ENCODE measurements around the gene TTC7B. TPM values are rescaled to one million over a fixed set of nuclear protein-coding genes. Genes with fewer than 3 reads are reported as not detected.
A peak's percentile ranks its signal among the peaks of the same experiment; 100 is the strongest.

The TTC7B gene
- total and polyA plus RNA-seq, 9 of the 15 experiments (the other 6 are each of a cell fraction or from before 2014, with no cell fraction given): 2.2 to 77.2 (median 36.7) TPM

DNA sequence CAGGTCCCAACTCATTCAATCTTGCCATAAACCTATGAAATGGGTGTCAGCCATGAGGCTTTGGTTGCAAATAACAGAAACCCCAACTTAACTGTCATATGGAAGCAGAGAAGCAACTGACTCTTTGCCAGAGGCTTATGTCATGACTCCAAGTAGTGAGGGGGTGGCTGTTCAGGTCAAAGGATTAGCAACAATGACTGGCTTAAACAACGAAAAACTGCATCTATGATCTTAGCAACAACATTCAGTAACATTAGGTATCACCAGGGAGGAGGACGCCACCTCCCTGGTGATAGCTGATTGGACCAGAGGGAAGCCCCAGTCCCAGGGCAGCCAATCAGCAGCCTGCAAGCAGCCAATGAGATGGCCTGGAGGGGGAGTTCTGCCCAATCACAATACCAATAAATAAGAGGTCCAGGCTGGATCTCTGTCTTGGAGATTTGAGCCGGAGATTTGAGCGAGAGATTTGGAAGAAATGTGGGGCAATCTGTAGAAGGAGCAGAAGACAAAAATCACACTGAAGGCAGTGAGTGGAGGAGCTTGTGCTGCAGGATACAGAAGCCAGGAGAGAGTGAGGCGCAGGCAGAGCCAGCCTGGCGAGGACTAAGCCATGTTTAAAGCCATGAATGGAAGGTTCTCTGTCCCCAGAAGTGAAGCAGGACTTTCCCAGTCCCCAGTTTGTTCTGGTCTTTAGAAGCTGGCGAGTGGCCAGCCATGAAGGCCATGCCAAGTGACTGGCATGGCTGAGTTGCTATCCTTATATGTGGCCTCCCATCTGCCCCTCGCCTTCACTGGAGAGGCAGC lies 326.1 kb downstream of the TTC7B start (continued):
- TF ChIP-seq ZC3H11A (IDR thresholded peaks at IDR 0.05; ENCODE audit: low read depth, low read length) (no peak), ASH1L (IDR thresholded peaks at IDR 0.05; ENCODE audit: borderline replicate concordance, low read depth, partially characterized antibody) (peak; percentile 44), HDAC6 (IDR thresholded peaks at IDR 0.05; ENCODE audit: low read depth, low read length) (no peak)

DNA sequence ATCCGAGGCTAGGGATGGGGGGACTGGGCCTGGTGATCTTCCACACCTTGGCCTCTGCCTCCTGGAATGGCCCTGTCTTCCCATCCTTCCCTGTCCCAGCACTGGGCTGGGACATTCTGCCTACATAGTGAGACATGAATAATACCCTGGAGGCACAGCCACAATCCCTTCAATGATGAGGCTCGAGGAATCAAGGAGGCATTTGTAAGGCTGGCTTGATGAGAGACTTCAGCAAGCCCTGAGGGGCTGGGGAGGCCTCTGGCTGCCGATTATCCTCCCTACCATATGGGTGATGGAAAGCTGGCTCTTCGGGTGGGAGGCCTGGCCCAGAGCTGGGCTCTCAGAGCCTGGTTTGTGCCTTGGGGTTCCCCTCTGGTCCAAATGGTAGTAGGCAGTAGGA lies 326.9 kb downstream of the TTC7B start:
- ChIA-PET POLR2A (interaction anchor here (1.0 kb wide), 1 partner anchor 10 kb away, joined by 3 read pairs; no protein-coding TSS in a partner anchor), CTCF (ENCODE audit: low intra/inter-chr PET ratio) (no interaction called here)
- Histone ChIP-seq H3K27me3 (ENCODE audit: control insufficient read depth in 2 of 2, insufficient read depth in 2 of 2, low read length in 2 of 2) (peaks cover 0 to 12% of the 10 kb centered on the region in 2 experiments; a peak in 3 of 5 replicates), H3K27ac (ENCODE audit: extremely low read depth, low read depth, low read length) (no peak overlapping the region), H3K4me3 (no peak overlapping the region), H3K9me1 (ENCODE audit: control insufficient read depth, insufficient read depth, low read length) (no peaks in the 10 kb centered on the region), H3K4me2 (ENCODE audit: insufficient read depth, low read length) (no peak overlapping the region), H3K9ac (ENCODE audit: insufficient read depth in 1 of 2, low read depth in 2 of 2, low read length in 2 of 2) (no peak overlapping the region), H3K36me3 (ENCODE audit: control insufficient read depth, insufficient read depth, low read length) (no peaks in the 10 kb centered on the region), H3K4me1 (replicated peaks in 1 of 2; ENCODE audit: control insufficient read depth in 2 of 2, insufficient read depth in 2 of 2, low read length in 2 of 2) (no peaks in the 10 kb centered on the region), H4K20me1 (replicated peaks; ENCODE audit: control insufficient read depth, insufficient read depth, low read length) (no peaks in the 10 kb centered on the region), H3K79me2 (ENCODE audit: control insufficient read depth, insufficient read depth, low read length) (no peaks in the 10 kb centered on the region), H2AFZ (ENCODE audit: low read depth, low read length) (no peak overlapping the region), H3K9me3 (replicated peaks; ENCODE audit: control insufficient read depth, insufficient read depth, low read depth, low read length) (no peaks in the 10 kb centered on the region)
- in situ Hi-C loops (cut with MboI): no loop called here
- TF ChIP-seq NR2F6 (CRISPR knock-in tag; IDR thresholded peaks at IDR 0.05) (no peak), DDX20 (tag; IDR thresholded peaks at IDR 0.05; ENCODE audit: low read depth) (no peak), ZBTB8A (IDR thresholded peaks at IDR 0.05; ENCODE audit: partially characterized antibody) (no peak), SMARCB1 (IDR thresholded peaks at IDR 0.05; ENCODE audit: insufficient read length, low read depth) (no peak), PML (IDR thresholded peaks at IDR 0.05; ENCODE audit: low read length) (no peak), ZNF75A (CRISPR knock-in tag; IDR thresholded peaks at IDR 0.05) (no peak), PURB (CRISPR knock-in tag; IDR thresholded peaks at IDR 0.05; ENCODE audit: low read depth) (no peak), MAFK (IDR thresholded peaks at IDR 0.05; ENCODE audit: low read length) (no peak), EP300 (IDR thresholded peaks at IDR 0.05; ENCODE audit: low read length) (no peak), ZBED1 (IDR thresholded peaks at IDR 0.05) (no peak), SIX5 (IDR thresholded peaks at IDR 0.05; ENCODE audit: borderline replicate concordance in 1 of 2, insufficient read depth in 1 of 2, low read depth in 1 of 2, low read length in 2 of 2) (no peak), RB1 (IDR thresholded peaks at IDR 0.05; ENCODE audit: low read depth) (no peak), SMARCA5 (IDR thresholded peaks at IDR 0.05) (no peak)
- TF ChIP-seq, protein P1, sequence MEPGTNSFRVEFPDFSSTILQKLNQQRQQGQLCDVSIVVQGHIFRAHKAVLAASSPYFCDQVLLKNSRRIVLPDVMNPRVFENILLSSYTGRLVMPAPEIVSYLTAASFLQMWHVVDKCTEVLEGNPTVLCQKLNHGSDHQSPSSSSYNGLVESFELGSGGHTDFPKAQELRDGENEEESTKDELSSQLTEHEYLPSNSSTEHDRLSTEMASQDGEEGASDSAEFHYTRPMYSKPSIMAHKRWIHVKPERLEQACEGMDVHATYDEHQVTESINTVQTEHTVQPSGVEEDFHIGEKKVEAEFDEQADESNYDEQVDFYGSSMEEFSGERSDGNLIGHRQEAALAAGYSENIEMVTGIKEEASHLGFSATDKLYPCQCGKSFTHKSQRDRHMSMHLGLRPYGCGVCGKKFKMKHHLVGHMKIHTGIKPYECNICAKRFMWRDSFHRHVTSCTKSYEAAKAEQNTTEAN (CRISPR knock-in tag; IDR thresholded peaks at IDR 0.05): no peak
- intact Hi-C loops (cut with micrococcal nuclease): no loop called here
- ATAC-seq (no peak), DNase-seq (ENCODE audit: extremely low read depth in 1 of 4, low spot score in 3 of 4) (no peak), FAIRE-seq (no peak)
- WGBS (ENCODE audit: insufficient coverage, low coverage, missing lambda C conversion rate): 0% methylated on average over 3 of the region's 4 CpGs
- no TSS peak for BruUV-seq (replicated peaks)

All from K562 (cell line).